HG02870 (cell line): ENCODE results near the gene HMG20A.

Source experiments
- ATAC-seq: cut with Tn5 transposase; IDR thresholded peaks from one replicate; pipeline ENCODE4 v1.9.1; 2021; ENCODE audit warnings: mild to moderate bottlenecking, moderate library complexity; ENCODE audit not compliant: unreplicated experiment

Gene HMG20A

DNA sequence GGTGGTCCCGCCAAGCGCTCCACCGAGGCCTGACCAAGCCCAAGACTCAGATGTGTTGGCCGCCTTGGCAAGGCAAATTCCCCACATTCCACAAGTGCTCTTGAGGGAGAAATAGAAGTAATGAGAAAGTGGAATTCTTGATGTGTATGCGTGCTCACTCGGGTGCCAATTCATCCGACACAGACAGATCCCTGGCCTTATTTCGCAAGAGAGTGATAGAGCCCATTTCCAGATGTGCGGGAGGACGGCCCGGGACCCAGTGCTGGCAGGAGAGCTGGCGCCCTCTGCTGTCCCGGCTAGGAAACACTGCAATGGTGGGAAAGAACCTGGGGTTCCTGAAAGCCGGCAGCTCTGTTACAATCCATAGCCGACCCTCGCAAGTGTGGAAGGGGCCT, 76.0 kb downstream of the HMG20A start:
- no peak for ATAC-seq

DNA sequence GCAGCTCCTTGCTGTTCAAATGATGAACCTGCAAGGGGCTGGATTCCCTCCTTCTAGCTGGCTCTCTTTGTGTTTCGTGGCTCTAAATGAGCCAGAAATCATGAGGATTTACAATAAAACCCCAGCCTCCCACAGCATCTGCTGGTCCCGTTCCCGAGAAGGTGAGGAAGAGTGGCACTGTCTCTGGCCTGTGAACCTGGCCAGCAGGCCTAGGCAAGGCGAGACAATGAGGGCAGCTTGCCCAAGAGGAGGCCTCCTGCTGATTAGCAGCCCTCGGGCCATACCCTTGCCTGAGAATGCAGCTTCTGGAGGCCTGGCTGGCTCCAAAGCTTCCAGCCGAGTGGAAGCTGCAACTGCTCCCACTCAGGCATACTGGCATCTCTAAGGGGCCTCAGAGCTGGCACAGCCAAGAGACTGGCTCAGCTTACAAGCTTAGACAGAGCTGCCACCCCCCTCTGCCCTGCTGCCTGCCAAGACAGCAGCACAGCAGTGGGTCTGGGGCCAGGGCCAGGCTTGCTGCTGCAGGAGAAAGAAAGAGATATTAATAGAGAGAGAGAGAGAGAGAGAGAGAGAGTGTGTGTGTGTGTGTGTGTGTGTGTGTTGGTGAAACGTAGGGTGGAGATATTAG, 76.5 kb downstream of the HMG20A start:
- ATAC-seq = no peak

DNA sequence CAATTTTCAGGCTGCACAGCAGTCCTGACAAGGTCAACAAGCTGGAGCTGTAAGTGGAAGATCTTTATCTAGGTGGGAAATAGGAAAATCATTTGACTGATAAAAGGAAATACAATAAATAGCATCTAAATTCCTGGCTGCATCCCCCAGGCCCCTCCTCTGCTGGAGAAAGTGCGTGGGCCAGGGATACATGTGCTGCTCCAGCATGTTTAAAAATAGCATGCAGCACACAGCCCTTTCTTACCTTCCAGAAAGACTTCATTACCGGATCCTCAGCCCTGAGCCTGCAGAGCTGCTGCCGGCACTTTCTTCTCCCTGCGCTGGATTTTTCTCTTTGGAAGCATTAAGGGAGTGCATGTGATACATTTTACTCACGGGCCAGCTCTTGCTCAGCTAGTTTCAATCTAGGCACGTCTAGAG, 77.3 kb downstream of the HMG20A start:
- ATAC-seq = no peak

DNA sequence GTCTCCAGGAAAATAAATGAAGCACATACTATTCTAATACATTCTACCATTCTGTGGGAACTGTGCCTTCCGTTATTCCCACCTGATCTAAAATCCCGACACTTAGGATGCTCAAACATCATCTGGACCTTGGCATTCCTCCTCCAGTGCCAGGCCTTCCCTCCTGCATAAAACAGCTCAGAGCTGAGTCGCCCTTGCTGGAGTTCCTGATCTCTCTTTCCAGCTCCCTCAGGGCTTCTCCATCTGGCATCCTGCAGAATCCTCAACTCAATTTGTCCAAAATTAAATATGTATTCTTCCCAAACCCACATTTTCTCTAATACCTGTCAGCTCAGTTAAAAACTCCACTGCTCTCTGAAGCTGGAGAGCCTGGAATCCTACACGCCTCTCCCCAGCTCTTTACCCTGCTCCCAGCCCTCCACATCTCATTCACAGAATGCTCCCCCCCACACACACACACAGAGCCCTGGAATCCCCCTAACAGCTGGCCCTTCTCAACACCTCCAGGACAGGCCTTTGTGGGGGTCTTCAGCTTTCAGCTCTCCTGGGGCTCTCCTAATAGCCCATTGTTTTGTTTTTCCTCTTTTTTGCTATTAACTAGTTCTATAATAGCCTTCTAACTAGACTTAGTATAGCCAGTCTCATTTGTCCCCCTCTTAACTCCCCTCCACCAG, 78.5 kb downstream of the HMG20A start:
- ATAC-seq = no peak

DNA sequence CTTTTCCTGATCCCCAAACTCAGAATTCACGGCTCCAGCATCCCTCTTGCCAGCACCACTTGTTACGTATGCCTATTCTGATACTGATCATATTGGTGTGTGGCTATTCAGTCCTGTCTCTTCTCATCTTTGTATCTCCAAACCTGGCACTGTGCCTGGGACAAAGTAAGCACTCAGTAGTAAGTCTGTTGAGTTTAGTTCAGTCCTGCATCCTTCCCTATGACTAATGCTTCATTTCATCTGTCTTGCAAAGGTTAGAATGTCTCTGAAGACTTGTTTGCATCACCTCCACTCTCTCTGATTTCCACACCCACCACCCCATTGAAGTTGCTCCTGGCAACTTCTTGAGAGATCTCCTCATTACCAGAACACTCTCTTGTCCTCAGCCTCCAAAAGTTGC, 80.3 kb downstream of the HMG20A start:
- ATAC-seq = no peak

DNA sequence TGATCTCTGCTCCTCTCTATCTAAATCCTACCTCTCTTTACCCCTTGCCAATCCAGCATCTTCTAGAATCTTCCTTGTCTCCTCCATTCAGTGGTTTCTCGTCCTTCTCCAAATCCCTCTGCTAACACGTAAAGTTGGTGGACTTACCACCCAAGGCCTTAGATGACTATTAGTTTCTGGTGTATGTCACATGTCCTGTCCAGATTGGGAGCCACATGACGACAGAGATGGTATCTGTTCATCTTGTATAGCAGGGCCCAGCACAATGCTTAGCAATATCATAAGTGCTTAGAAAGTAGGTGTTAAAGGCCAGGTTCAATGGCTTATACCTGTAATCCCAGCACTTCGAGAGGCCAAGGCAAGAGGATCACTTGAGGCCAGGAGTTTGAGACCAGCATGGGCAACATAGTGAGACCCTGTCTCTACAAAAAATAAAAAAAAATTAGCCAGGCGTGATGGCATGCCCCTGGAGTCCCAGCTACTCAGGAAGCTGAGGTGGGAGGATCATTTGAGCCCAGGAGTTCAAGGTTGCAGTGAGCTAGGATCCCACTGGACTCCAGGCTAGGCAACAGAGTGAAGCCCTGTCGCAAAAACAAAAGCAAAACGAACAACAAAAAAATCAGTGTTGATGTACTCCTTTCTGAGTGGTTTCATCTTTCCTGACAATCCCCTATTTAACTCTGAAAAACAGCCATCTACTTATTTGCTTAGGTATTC, 81.8 kb downstream of the HMG20A start:
- ATAC-seq = no peak

DNA sequence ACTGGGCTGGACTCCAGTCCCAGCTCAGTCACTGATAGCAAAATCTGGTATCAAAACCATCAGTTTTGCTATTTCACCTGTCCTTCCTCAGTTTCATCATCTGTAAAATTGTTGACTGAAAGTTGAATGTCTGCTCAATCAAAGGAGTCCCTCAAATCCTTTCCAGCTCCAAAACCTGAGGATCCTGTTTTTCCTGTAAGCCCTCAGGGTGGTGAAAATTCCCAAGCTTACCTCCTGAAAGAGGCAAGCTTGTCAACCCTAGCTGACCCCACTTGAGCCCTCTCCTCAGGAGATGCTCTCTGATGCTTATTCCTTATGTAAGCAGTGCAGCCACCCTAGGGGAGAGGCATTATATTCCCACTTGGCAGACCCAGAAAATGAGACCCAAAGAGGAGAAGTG, 82.6 kb downstream of the HMG20A start:
- no peak for ATAC-seq

DNA sequence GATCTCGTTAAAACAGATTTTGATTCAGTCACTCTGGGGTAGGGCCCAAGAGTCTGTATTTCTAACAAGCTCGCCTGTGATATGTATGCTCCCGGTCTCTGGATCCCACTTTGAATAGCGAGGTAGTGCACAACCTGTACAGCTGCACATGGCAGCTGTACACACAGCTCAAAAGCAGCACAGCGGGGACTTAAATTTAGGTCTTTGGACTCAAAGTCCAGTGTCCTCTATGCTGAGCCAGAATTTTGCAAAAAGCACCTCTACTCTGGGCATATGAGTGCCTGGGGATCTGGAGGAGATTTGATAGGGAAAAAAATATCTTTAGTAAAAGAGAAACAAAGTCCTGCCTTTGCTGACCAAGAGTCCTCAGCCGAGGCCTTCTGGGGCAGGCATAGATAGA, 83.1 kb downstream of the HMG20A start:
- ATAC-seq = no peak

DNA sequence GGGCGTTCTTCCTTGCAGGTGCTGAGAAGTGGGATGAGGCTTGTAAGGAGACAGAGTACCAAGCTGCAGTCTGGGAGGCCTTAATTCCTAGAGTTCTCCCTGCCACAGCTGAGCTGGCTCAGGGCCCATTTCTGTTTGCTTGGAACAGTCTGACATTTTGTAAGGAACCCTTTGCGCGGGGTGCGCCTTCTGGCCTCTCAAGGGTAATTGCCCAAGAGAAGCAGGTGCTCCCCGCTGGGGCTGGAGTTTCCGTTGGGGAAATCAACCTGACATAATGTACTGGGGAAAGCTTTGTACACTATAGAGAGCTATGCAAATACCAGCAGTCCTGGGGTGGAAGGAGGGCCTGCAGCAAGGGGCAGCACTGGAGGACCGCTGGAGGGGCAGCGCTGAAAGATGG, 83.6 kb downstream of the HMG20A start:
- ATAC-seq = no peak

DNA sequence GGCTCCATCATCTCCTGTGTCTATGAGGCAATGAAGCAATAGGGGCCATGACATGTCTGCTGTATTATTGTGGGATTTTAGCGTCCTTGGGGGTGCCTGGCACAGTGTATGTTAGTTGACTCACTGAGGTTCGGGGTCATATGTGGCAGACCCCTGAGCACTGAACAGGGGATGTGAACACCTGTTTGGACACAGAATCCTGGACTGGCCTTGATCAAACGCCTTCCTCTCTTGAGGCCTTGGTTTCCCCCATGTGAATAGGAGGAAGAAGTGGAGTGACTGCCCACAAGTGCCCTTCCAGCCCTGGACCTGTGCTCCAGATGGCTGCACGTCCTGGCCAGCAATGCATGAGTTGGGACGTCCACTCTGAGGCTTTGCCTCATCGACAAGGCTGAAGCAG, 84.2 kb downstream of the HMG20A start:
- no peak for ATAC-seq

DNA sequence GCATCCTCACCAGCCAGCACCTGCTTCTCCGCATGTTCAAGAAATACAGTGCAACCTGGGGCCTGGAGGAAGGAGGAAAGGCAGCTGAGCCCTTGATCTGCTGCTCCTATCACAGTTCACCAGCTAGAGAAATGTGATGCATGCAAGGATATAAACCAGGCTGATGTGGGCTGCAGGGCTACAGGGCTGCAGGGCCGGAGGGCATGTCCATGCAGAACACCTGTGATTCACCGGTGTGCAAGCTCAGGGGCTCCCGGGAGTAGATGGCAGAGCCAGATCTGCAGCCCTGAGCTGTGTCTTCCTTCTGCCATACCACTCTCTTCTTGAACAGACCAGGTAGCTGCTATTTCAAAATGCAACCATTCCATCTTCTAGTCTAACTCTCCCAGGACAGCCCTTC, 84.9 kb downstream of the HMG20A start:
- no peak for ATAC-seq

DNA sequence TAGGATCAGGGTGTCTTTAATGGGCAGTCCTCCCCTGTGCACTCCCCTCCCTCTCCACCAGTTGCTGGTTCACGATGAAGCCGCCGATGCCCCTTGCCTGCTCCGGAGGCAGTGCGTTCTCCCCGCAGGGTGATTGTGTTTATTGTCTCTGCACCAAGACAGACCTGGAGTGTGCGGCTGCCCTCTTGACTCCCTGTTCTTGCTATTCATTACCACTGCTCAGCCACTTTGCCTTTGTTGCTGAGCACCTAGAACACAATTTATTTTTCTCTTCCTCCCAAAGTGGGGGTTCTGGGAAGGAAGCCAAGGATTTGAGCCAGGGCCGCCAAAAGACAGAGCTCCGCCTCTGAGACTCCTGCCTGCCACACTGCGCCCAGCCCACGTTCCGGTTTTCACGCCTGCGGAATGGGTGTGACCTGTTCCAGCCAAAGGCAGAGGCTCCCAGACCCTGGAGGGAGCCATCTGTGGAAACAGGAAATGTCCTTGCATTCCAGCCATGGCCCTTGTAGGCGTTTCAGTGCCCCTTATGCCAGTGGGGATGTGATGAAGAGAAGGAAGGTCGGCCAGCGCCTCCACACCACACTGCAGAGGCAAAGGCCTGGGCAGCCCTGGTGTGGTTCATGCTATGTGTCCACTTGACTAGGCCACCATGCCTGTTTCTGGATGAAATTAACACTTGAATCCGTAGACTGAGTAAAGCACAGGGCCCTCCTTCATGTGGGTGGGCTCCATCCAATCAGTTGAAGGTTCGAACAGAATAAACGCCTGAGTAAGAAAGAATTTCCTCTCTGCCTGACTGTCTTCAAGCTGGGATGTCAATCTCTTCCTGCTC, 85.8 kb downstream of the HMG20A start:
- ATAC-seq = no peak

DNA sequence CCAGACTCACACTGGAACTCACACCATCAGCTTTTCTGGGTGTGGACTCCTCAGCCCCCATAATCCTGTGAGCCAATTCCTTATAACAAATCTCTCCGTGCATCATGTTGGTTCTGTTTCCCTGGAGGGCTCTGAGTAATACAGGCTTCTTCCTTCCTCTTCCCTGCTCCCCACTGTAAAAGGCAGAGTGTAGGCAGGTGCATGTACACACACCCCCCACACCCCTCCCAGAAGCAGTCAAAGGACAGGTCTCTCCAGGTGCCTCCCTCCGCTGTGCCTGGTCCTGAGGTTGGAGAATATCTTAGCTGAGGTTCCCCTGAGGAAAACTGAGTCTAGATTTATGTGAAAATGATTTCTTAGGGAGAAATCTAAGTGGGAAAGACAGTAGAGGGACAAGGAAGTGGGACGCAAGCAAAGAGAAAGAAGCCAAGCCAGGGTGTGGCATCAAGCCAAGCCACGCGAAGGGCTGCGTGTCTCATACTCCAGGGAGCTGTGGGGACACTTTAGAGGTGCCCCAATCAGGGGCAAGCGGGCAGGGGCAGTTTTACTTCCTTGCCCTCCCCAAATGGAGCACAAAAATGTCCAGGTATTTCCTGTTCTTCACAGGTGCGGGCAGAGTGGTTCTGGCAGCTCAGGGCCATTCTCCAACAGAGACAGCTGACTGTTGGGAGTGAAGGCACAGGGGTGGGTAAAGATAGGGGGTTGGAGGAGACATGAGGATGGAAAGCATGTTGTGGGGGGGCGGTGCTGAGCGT, 86.6 kb downstream of the HMG20A start:
- ATAC-seq = no peak

DNA sequence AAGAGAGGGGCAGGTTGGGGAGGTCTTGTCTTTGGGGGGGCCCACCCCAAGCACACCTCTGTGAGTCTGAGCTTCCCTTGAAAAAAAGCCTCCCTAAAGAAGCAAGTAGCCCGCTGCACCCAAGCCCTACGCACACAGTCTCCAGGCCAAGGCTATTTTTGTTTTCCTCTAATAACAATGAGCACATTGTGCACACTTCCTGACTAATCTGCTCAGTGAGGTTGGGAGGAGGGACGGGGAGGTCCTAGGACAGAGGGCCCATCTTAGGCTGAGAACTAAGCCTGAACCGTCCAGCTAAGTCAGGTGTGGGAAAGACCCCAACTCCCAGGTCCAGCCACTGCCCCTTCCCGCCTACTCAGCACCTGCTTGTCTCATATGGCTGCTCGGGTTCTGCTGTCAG, 87.2 kb downstream of the HMG20A start:
- no peak for ATAC-seq

DNA sequence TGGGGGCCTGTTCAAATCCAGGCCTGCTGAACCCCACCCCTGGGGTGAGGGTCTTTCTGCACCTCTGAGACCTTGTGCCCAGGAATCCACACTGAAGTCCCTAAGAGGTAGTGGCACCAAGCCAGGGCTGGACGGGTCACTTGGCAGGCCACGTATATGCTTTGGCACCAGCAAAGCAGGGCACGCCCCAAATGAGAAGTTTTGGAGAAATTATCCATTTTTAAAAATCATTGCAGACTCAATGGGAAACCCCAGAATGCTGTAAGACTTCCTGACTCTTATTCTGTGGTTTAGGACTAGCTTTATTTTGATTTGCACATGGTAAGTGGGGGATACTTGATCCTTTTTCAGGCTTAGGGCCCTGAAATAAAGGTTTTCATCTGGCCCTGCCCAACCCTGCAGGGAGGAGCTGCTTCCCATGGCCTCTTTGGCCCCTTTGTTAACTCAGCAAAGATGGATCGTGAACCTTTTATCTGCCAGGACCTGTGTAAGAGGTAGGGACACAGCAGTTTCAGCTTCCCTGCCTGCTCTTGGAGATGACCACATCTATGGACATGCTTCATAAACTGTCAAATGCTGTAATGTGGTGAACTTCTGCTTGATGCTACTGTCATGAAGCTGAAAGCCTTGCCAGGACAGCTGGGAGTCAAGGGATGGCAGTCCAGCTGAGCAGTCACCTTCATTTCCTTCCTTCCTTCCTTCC, 88.0 kb downstream of the HMG20A start:
- no peak for ATAC-seq

DNA sequence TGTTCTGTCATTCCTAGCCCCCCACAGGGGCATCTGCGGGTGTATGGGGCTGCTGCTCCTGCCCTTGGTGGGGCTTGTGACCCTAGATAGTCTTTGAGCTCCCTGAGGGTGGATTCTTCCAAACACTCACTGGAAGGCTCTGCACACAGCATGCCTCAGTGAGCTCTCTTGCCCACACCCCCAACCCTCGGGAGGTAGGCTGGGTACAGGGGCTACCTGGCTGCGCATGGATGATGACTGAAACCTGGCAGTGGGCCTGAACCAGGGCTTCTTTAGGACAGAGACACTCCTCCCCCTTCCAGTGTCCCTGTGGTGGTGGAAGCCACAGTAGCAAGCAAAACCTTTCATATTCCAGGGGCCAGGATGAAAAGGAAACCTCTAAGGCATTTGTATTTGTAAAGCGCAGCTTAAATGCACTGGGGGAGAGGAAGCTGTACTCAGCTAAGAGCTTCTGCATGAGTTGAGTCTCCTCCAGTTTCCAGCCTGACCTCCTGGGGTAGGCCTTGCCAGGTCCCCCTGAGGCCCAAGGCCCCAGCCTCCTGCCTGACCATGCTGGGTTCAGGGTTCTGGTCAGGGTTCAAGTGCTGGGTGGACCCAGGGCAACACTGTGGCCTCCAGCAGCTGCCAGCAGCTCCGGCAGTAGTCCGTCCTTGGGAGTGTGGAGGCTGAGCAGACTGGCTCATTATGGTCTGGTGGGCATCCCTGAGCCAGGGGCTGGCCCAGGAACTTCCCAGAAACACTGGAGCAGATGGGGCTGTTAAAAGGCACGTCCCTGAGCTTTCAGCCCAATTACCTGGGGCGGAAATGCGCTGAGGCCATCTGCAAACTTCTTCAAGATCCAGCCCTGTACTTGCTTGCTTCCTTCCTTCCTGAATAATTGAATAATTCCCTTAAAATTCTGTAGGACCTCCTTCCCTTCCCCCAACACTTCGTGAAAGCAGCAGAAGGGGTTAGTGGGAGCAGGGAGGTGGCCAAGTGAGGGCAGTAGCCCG, 89.7 kb downstream of the HMG20A start:
- no peak for ATAC-seq

DNA sequence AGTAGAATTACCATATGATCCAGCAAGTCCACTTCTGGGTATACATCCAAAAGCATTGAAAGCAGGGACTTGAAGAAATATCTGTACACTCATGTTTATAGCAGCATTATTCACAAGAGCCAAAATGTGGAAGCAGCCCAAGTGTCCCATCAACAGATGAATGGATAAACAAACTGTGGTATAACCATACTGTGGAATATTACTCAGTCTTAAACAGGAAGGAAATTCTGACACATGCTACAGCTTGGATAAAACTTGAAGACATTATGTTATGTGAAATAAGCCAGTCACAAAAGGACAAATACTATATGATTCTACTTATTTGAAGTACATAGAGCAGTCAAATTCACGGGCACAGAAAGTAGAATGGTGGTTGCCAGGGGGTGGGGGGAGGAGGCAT, 91.2 kb downstream of the HMG20A start:
- ATAC-seq = no peak

DNA sequence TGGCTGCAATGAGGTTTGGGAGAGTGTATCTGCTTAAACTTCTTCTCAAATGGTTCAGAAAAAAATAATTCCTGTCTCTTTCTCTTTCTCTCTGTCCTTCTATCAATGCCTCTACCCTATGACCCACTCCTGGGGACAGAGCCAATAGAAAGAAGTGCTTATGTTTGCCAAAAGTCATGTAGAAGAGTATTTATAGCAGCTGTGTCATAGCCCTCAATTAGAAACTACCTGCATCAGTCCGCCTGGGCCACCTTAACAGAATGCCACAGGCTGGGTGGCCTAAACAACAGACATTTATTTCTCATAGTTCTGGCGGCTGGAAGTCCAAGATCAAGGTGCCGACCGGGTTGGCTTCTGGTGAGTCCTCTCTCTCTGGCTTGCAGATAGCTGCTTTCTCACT, 92.5 kb downstream of the HMG20A start:
- ATAC-seq = no peak
